DMS153 treated with DMSO at 0.1 percent for 48 hours (cell line): ENCODE data around the gene EFCAB6.

Experiments
- DNase-seq: peaks from one replicate; lab custom pipeline; 2025; ENCODE audit not compliant: unreplicated experiment; lab: John Stamatoyannopoulos, UW

EFCAB6 gene

DNA sequence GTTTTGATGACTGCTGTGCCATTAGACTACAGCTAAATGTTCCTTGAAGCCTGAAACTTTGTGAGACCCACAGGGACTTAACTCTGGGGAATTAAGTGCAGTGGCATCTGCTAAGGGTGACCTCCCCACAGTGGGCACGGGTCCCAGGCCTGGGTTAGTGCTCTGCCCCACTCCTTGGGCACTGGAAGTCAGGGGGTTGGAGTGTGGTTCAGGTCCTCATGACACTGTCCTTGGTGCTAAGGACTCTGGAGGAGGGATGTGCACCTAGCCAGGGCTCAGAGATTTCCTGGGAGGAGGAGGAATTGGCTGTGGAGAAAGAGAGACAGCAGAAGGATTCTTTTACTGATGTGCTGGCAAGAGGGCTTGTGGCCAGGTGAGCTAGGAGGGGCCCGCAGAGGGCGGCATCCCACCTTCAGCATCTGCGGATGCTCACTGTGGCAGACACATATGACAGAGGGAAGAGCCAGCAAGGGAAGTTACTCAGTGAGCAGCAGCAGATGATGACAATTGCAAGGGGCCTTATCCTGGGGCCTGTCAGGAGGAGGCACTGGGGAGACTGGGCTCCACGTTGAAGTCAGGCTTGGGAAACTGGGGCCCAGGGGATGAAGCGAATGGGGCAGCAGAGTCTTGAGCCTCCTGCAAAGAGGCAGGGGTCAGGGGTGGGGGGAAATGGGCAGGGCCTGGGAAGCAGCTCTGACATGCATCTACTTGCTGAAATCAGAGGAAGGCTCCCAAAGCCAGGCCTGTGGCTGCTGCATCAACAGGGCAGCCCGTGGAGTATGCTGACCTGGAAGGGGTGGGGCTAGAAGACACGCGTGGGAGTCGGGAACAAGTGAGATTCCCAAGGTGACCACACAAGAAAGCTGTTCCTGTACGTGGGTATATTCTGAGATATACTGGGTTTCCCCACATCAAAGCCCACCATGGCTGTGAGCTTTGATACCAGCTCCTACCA is 256.3 kb downstream of the EFCAB6 start:
- DNase-seq, result no peak

DNA sequence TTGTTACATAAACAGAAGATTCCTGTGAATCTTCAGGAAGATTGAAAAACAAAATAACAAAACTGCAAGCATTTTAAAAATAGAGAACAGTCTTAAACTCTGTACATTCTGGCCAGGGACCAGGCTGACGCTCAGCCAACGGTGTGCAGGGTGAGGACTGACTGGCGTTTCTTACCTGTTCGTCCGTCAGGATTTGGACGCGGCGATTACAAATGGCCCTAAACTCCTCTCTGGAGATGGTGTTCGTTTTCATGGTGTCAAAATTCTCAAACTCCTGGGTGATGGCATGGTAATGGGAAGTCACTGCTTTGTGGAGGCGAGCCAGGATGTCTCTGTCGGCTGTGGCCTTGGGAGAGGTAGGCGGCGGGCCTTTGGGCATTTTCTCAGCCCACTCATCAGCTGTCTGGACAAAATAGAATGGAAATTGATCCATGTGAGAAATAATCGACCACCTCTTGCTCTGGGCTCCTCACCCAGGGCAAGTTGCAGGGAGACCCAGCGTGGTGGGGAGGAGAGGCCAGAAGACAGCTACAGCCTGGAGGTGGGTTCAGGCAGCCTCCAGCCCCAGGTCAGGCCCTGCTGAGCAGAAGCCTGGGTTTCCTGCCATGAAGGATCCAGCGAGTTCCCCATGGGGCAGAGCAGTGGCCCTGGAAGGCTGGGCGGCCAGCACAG is 257.3 kb downstream of the EFCAB6 start:
- no peak for DNase-seq

DNA sequence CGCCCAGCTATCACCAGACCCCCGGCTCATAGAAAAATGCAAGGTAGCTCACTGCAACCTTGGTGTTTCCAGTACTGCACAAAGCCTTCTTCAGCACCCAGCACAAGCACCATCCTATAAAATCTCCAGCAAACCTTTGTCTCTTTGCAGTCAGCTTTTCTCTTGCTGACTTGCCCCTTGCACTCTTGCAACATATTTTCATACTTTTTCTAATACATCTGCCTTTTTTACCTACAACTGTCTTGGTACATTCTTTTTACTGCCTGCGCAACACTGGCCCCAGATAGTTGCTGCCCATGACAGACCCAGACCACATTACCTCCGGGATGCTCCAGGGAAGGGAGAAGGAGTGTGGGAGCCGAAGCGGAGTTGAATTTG is 257.9 kb downstream of the EFCAB6 start:
- DNase-seq, result no peak

DNA sequence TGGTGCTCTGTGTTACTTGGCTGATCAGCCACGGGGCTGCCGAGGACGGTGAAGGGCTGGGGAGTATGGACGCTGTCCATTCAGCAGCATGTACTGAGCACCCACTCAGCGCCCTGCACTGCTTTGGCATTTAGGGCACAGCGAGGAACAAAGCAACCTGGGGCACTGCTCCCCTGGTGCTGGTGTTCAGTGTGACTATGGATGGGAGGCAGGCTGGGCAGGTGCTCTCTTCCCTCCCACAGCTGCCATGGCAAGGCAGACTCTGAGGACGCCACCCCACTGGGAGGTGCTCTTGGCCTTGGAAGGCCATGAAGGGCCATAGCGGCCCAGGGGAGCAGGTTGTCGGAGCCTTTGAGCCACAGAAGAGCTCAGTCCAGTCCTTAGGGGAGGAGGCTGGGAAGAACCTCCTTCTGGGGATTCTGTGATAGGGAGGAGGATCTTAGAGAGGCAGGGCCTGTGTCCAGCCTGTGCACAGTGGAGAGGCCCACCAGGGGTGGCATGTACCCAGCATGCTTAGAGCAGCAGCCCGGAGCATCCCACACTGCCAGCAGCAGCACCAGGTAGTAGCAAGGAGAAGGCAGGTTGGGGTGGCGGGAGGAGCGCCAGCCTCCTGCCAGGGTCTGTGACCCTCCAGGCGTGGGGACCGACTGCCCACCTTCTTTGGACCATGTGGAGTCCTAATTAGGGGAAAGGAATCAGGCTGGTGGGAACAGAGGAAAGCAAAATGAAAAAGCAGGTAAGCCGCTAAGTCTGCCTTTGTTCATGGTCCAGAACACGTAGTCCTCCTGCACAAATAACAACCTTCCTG is 258.4 kb downstream of the EFCAB6 start:
- DNase-seq, result no peak

DNA sequence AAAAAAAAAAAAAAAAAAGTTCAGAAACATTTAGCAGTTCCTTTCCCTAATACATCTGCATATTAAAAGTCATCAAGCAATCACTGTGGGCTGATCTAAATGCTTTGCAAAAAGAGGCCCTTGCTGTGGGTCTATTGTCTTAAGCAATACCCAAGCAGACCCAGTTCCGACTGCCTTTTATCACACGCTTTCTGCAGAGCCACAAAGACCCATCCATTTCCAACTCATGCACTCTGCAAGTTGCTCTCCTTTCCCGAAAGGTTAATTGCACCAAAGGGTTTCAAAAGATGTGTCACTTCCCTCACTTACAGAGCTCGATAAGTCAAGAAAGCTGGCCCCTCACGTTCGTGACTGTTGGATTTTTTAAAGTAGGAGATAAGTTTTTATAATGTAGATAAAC is 261.4 kb downstream of the EFCAB6 start:
- DNase-seq, result no peak

DNA sequence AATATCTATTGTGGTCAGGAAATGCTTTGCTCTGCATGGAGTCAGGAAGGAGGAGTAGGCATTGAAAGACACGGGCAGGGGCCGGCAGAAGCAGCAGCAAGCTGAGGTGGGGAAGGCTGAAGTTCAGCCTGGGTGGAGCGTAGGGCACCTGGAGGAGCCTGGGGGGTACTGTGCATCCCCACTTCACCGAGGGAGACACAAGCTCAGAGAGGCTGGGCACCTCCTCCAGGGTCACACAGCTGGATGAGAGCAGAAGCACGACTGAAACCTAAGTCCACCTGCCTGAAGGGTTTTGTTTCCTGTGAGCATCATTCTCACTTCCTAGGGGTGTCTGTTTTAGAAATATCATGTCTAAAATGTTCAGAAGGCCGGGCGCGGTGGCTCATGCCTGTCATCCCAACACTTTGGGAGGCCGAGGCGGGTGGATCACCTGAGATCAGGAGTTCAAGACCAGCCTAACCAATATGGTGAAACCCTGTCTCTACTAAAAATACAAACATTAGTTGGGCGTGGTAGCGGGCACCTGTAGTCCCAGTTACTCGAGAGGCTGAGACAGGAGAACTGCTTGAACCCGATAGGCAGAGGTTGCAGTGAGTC is 262.0 kb downstream of the EFCAB6 start:
- DNase-seq, result no peak

DNA sequence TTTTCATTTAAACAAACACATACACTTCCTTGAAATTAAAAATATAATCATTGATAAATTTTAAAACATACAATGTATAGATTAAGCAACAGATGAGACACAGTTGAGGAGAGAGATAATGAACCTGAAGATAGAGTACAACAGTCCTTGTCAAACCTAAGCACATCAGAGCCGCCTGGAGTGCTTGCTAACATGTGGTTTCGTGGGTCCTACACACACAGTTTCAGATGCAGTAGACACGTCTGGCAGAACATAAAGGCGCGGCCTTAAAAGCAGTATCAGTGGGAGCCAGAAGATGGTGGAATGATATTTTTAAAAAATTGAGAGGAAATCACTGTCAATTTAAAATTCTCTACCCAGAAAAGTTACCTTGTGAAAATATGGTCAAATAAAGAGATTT is 265.9 kb downstream of the EFCAB6 start:
- DNase-seq, result no peak

DNA sequence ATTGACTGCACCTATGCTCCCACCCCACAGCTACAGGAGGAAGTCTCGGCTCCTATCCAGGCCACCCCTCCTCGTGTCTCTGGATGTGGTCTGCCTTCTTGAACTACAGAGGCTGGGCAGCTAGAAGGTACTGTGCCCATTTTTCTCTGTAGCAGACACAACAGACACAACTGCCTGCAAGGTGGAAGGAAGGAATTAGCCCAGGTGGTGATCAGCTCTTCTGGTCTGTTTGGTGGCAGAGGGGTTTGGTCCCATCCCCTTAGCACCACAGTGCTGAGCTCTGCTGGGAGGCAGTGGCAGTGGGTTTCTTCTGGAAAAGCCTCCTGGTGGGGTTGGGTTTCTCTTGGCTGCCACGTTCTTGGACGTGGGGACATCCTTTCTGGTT is 267.8 kb downstream of the EFCAB6 start:
- DNase-seq, result no peak

DNA sequence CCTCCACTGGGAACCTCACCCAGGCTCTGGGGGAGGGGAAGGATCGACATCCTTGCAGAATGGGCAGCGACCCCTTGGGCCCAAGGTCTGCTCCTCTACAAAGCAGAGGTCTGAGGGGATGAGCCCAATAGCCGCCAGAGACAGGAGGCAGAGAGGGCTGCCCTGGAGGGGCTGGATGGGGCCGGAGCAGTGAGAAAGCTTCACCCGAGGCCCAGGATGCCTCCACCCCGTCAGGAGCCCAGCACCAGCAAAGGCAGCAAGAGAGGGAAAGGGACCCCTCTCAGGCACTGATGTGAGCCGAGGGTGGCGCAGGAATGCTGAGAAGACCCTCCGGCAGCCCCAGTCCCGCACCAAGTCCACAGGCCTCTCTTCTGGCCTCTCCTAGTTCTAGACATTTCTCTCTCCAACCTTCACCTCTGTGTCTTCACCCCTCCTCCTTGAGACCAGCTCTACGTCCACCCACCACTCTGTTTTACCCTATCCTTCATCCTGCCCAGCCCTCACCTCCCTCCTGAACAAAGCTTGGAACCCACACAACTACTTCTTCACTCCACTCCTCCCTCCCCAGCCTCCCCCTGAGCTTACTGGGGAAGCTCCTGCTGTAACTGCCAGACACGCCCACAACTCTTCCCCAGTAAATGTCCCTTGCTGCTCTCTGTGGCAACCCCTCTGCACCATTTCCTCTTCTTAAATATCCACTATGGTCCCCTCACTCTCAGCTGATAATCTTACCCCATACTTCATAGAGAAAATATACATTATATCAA is 268.4 kb downstream of the EFCAB6 start:
- DNase-seq, result no peak

DNA sequence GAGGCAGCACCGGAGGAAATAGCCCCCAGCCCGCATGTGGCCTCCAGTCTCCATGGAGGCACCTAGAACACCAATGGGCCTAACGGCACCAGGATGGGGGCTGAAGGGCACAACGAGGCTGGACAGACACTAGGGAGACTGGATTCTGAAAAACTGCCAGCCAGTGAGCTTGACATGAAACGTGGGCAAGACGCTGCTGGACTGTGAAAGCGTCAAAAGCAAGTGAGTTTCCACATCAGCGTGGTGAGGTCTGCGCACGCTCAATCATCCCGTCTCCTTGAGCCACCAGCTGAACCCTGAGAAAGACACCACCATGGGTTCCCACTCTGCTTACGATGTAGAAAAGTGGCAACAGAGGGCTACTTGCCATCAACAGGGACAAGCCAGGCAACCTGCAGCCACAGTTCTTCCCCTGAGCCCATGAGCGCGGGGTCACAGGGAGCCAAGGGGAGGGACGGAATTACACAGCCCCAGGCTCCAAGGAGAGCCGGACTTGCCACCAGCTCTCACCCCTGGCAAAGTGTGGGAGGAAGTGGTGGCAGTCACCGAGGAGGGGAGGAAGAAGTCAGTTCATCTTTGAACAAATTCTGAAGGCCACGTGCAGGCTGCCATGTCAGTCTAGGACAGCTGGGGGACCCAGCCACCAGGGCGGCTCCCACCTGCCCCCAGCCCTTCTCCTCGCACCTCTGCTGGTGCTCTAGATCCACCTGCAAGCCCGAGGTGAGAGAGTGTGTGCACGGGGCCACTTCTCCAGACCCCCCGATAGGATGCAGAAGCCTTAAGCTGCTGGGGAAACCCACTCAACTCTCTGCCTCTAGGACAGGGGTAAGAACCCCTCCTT is 269.2 kb downstream of the EFCAB6 start:
- DNase-seq, result no peak

DNA sequence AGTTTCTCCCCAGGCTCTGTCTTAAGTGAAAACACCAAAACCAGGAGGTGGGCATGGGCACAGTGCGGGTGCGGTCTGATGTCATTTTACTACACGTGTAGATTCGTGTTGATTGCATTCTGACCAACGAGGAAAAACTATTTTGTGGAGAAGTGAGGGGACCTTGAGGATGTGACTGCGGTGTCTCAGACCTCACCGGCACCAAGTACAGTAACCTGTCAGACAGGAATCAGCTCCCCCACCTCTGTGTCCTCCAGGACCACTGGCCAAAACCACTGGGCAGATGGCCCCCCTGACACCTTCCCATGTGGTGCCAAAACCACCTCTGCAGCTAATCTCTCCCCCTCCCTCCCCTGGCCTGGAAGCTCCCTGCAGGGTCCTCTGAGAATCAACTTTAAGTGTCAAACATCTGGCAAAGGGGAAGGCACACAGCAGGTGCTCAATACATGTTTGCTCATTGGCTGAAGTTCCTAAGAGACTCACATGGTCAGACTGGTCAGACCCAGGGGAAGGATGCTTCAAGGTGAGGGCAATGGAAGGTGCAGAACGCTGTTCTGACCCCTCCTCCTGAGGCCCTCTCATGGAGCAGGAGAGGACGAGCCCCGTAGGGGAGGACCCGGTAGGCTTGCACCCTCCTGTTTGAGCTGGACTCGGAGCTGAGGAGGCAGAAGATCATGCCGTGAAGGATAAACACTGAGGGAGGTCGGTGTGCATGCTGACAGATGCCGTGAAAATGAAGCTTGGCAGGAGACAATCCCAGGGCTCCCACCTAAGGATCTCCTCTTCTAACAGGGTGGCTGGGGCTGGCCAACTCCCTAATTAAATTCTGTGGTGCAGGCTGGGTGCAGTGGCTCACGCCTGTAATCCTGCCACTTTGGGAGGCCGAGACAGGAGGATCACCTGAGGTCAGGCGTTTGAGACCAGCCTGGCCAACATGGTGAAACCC is 270.4 kb downstream of the EFCAB6 start:
- no peak for DNase-seq

DNA sequence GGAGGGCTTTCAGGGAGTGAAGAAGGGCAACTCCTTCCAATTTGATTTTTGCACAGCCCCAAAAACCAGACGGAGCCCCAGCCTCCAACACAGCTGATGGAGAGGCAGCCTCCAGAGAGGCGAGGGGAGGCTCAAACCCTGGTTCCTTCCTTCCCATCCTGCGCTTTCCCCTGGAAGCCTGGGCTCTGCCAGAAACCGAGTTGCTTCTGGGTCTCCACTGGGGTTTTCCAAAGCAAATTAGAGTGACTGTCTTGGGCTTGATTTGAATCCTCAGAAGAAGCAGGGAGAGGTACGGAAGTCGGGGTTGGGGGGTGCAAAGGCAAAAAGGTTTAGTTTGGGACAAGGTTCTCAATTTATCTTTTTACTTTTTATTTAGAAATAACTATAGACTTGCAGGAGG is 271.1 kb downstream of the EFCAB6 start:
- DNase-seq, result no peak

DNA sequence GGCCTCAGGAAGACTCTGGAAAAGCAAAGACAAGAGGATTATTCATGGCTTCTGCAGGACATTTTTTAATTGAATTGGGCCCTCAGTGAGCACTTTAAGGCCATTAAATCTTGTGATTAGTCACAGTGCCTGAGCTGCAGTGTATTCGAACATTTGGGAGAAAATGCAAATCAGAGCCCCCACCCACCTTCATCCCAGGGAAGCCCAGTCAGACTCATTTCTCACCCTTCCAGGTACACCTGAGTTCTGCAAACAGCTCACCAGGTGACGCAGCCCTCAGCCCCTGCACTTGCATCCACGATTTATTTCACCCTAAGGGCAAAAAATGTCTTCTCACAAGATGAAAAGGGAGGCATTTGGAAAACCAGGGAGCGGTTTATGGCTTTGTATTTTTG is 271.6 kb downstream of the EFCAB6 start:
- no peak for DNase-seq

DNA sequence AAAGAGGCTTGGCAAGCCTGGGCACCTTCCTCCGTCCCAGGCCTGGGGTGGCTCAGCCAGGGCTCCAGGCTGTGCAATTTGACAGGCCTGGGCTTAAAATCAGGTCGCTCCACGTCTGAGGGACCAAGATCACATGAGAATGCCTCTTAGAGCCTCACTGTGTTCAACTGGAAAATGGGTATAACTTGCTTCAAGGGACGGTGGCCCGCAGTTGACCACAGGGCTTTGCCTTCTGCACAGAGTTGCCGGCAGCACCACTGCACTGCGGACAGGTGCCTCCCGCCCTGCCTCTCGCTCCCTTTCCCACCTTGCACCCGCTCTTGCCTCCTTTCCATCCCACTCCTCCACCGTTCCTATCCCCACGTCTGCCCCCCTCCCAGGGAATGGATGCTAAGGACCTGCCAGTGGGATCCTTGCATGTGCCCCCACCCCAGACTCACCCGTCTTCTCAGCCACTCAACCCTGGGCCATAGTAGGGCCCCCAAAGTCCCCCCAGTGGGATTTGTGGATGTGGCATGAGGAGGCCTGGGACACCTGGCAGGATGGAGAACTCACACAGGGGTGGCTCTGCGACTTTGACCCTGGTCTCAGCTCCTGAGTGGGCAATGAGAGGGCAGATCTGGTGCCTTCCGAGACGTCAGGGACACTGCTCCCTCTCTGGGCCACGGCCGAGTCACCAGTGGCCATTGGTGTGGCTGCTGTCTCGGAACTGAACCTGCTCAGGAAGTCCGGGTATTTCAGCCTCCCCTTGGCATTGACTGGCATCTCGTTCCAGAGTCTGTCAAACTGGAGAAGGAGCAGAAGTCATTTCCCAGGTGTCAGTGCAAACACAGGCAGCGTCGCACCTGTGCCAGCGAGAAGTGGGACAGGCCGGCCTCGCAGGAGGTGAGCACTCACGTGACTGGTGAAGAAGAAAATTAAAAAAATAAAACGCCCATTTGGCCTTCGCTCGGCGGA is 272.3 kb downstream of the EFCAB6 start:
- no peak for DNase-seq

DNA sequence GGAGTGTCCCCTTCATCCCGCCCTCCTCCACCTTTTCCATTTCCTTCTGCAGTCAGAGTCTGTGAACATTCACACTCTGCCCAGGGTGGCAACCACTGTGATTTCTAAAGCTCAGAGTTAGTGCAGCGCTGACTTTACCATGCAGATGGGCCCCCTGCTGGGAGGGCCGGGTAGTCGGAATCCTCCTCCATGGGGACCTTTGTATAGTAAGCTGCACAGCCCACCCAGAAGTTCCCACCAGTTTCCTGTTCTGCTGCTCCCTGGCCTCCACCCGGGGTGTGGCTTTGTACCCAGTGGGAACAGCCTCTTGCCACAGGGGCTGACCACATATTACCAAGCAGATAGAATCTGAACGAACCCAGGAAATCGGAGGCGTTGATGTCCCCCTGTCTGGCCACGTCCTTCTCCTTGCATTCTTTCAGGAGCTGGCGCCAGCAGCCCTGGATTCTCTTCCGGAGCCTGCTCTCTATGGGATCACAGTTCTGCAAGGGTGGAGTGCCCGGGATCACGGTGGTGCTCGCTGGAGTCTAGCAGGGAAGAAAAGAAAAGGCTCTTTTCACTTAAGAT is 275.0 kb downstream of the EFCAB6 start:
- no peak for DNase-seq

DNA sequence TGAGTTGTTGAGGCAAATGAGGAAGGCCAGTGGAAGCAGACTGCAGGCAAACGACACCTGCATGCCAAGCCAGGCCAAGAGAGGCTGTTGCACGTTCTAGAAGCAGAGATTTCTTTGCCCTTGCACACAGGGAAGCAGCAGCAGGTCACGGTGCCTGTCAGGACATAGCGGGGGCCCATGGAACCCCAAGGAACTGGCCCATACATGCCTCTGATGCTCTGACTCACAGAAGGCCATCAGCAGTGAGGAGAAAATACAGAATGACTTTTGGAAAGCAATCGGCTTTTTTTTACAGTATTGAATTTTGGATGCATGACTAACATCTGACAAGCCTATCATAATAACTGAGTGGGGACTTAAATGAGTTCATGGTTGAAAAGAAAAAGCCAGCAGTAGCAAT is 276.4 kb downstream of the EFCAB6 start:
- DNase-seq, result no peak

DNA sequence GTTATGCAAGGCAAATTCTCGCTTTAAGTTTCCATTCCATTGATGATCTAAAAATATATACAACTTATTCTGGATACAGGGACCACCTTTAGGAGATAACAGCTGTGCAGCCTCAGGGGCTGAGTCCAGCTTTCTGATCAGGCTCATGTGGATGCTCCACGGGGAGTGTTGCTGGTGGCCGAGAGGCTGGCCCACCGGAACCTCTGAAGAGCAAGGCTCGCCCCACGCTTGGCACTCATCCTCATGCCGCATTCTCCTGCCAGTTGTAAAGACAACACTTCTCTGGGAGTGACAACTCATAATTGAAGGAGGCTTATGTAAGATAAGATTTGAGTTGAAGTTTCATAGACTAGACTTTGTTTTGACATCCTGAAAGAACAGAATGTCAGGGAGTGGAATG is 276.8 kb downstream of the EFCAB6 start:
- DNase-seq, result no peak
